Left lobe of liver (tissue), 2 donors: ENCODE data around the gene EGFR. TPM values are rescaled to one million over a fixed set of nuclear protein-coding genes. Genes with fewer than 3 reads are reported as not detected.

ENCODE experiments used
- ATAC-seq: fragments of 200-7000 bp; cut with Tn5 transposase; one replicate; pipeline ENCODE4 v1.9.1; 2020; ENCODE audit warnings: mild to moderate bottlenecking, moderate library complexity
- DNase-seq: peaks from one replicate; pipeline ENCODE4 v3.0.0-alpha.2; 2020; ENCODE audit warnings: low spot score
- total RNA-seq: library from RNA; stranded (reverse); gene quantifications from one replicate; pipeline ENCODE4 v1.2.1, GENCODE V29; 2021
- donor health status: DM: no; HTN: no; CAD: no; lungs with moderate emphysema.
- donor health status: DM: no; HTN: yes; CAD: no.

The EGFR gene
- total RNA-seq, 1 donor from 2014 or later, result 90.5 TPM

DNA sequence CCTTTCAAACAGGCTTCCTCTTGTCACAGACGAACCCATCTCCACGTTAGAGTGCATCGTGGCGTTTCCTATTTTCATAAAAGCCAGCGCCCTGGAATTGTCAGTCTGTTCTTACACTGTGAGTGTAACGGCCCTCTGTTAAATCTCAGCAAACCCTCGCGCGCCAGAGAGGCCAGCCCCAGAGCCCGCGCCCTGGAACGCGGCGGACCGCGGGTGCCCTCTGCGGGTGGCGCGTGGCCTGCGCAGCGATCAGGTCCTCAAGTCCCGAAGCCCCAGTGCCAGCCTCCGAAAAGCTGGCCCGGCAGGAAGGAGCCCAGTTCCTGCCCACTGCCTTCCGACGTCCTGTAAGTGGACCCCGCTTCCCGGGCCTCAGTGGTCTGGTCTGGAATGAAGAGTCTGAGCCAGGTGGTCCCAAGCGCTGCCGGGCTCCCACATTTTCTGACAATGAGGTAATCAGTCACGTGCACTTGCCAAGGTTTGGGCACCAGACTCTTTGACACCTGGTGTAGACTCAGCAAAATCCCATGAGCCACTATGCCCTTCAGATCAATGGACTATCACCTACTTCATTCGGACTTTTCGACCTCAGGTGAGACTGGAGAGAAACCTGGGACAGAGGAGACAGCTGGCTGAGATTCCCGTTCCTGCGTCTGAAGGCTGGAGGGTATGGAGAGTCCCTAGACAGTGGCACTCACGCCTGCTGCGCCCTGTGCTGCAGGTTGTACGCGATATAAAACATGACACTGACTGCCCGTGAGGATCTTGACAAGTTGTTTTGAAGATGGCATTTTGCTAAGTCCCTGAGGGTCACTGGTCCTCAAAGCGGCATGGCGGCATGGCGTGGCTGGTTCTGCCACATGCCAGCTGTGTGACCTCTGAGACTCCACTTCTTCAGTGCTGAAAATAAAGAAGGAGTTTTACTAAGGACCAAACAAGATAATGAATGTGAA is 237.0 kb downstream of the EGFR start:
- DNase-seq, result peak; percentile 89
- ATAC-seq, result peak; percentile 91

DNA sequence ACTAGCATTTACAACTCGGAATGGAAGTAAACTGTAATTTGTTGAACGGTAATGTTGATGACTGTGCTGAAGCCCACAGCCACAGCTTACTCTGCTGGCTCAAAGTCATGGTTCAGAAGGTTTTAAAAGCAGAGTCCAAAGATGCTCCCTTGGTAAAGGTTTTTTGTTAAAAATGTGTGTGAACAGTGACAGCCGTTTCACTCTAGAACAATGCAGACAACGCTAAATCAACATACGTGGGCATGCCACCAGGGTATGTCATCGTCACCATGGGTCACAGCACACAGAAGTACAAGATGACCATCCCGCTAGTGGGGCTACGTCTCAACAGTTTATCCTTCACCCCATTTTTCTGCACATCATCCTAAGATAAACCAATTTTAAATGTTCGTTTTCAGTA is 239.8 kb downstream of the EGFR start:
- no peak for ATAC-seq
- DNase-seq, result no peak

DNA sequence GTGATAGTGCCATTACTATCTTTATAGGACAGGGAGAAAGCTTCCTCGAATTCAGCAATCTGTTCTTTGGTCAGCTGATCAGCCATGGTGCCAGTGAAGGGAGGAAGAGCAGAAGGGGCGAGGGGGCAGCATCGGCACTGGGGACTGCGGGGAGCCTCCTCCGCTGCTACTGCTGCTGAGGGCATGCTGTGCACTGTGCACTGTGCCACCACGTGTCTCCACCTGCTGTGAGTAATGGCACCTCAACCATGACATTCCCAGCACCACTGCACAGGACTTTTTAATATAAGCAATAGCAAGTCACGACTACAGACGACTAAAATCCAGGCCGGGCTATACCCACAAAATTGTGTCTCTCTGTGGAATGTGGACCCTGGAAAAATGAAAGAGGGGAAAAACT is 241.4 kb downstream of the EGFR start:
- no peak for DNase-seq
- ATAC-seq, result no peak

DNA sequence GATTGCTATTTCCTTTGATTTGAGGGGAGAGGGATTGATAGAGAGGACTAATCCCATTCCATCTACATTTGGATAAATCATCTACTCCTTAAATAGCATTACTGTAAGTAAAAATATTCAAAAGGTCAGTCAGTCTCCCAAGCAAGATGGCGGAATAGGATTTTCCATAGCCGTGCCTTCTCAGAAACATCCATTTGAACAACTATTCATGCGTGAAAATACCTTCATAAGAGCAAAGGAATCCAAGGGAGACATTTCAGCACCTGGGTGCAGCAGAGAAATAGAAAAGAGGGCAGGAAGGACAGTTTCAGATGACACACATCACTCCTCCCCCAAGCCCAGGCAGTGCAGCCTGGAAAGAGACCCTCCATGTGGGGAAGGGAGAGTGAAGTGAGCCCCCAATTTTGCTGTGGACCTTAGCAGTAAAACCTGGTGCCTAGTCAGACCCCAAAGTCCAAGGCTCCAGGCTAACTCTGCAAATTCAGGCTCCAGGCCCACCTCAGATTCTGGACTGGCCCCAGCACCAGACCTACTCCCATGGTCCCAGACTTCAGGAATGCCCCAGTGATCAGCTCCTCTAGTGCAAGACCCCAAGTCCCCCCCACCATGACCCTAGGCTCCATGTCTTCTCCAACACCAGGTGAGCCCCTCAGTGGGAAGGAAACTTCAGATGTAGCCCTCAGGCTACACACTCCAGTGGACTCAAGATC is 242.0 kb downstream of the EGFR start:
- no peak for ATAC-seq
- no peak for DNase-seq
